22Rv1 (cell line): ENCODE results near the gene PACRG.

Experiments used
- H3K27ac ChIP-seq: fragments of 450-650 bp; 2 replicates; pipeline ENCODE4 v1.5.1; 2017
- ZFX ChIP-seq: fragments of 450-650 bp; IDR thresholded peaks from 2 replicates; pipeline ENCODE4 v1.6.1; 2017; ENCODE audit warnings: antibody characterized with exemption, borderline replicate concordance
- TF ChIP-seq, protein P1 (sequence below): fragments of 450-650 bp; IDR thresholded peaks from 2 replicates; pipeline ENCODE4 v1.5.1; 2017; ENCODE audit warnings: mild to moderate bottlenecking

PACRG gene

DNA sequence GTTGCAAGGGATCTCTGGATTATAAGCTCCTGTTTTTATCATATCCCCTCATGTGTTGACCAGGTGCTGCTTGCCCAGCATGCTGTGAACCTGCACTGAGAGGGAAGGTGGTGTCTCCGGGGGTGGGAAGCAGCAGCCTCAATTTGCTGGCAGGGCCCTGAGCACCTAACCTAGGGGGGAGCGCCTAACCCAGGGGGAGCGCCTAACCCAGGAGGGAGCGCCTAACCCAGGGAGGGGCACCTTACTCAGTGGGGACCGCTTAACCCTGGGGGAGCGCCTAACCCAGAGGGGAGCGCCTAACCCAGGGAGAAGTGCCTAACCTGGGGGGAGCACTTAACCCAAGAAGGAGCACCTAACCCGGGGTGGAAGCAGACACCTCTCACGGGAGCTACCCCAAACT is 603.5 kb downstream of the PACRG start:
- TF ChIP-seq ZFX = no peak
- TF ChIP-seq, protein P1, sequence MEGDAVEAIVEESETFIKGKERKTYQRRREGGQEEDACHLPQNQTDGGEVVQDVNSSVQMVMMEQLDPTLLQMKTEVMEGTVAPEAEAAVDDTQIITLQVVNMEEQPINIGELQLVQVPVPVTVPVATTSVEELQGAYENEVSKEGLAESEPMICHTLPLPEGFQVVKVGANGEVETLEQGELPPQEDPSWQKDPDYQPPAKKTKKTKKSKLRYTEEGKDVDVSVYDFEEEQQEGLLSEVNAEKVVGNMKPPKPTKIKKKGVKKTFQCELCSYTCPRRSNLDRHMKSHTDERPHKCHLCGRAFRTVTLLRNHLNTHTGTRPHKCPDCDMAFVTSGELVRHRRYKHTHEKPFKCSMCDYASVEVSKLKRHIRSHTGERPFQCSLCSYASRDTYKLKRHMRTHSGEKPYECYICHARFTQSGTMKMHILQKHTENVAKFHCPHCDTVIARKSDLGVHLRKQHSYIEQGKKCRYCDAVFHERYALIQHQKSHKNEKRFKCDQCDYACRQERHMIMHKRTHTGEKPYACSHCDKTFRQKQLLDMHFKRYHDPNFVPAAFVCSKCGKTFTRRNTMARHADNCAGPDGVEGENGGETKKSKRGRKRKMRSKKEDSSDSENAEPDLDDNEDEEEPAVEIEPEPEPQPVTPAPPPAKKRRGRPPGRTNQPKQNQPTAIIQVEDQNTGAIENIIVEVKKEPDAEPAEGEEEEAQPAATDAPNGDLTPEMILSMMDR = no peak
- no peak overlapping the region for H3K27ac ChIP-seq

DNA sequence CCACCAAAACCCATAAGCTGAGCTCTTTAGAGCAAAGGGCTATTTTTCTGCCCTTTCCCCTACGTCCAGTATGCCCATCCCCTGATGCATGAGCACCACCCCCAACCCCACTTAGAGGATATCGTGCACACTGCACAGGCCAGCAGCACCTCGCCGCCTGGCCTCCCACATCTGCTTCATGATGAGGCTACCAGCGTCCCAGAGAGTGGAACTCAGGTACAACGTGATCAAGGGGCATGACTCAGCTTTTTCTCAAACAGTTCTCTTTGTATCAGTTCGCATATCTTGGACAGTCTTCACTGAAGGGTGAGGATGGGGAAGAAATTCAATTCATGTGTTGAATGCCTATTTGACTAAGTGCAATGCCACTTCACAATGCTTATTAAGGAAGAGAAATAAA is 604.8 kb downstream of the PACRG start:
- H3K27ac ChIP-seq = no peak overlapping the region
- TF ChIP-seq ZFX = no peak
- TF ChIP-seq, protein P1 = no peak

DNA sequence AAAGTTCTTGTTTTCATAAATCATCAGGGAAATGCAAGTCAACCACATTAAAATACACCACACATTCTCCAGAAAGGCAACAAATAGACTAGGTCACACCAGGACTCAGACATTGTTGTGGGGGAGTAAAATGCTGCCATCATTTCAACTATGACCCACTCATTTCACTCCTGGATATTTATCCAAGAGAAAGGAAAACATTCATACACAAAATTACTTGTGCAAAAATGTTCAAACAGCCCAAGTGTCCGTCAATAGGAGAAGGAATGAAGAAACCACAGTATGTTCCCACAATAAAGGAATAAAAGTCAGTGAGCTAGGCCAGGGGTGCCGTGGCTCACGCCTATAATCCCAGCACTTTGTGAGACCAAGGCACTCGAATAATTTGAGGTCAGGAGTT is 605.3 kb downstream of the PACRG start:
- TF ChIP-seq ZFX = no peak
- TF ChIP-seq, protein P1 = no peak

DNA sequence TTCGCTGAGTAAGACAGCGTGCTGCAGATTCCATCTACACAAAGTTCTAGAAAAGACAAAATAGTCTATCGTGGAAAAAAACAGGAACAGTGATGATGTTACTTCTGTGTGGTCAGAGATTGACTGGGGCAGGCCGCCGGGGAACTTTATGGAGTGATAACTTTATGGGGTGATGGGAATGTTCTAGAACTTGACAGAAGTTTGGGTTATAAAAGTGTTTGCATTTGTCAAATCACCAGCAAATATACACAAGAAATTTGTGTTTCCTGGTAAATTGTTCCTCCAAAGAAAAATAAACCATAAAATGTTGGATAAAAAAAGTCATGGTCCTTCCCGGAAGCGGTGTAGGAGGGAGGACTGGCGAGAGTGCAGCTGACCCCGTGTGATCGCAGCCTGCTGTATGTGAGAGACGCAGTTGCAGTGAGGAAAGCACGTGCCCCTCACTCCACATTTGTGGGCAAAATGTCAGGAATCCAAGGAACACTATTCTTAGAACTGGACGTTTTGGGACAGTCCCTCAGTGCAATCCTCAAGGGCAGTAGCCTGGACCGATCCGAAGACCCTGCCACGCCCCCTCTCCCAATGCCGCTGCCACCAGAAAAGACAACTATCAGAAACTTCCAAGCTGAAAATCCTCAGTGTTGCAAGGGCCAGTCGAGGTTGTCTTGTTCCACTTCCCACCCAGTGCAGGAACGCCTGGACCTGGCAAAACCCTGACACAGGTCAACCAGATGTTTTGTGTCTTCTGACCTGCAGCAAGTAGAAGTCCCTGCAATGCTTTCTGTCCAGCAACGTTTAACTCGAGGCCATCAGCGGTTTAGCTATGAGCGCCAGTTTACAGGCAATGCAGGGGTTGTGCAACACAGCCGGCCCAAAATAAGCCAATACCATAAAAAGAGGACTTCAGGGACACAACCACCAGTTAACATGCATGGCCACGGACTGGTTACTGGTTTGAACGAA is 606.2 kb downstream of the PACRG start:
- H3K27ac ChIP-seq = no peak overlapping the region
- TF ChIP-seq, protein P1 = no peak
- no peak for TF ChIP-seq ZFX

More for the DNA sequence above, 605.3 kb downstream of the PACRG start:
- no peak overlapping the region for H3K27ac ChIP-seq

DNA sequence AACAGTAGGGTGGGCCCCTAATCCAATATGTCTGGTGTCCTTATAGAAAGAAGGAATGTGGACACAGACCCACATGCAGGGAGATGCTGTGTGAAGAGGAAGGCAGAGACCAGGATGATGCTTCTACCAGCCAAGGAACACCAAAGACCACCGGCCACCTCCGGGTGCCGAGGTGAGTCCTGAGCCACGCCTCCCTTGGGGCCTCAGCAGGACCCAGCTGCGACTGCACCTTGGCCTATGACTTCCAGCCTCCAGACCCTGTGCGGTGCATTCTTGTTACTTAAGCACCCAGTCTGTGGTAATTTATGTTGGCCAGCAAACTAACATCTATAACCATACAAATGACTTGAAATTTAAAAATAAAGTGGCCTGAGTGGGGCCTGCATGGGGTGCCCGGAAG is 607.3 kb downstream of the PACRG start:
- TF ChIP-seq, protein P1 = no peak
- TF ChIP-seq ZFX = no peak
- H3K27ac ChIP-seq = no peak overlapping the region

DNA sequence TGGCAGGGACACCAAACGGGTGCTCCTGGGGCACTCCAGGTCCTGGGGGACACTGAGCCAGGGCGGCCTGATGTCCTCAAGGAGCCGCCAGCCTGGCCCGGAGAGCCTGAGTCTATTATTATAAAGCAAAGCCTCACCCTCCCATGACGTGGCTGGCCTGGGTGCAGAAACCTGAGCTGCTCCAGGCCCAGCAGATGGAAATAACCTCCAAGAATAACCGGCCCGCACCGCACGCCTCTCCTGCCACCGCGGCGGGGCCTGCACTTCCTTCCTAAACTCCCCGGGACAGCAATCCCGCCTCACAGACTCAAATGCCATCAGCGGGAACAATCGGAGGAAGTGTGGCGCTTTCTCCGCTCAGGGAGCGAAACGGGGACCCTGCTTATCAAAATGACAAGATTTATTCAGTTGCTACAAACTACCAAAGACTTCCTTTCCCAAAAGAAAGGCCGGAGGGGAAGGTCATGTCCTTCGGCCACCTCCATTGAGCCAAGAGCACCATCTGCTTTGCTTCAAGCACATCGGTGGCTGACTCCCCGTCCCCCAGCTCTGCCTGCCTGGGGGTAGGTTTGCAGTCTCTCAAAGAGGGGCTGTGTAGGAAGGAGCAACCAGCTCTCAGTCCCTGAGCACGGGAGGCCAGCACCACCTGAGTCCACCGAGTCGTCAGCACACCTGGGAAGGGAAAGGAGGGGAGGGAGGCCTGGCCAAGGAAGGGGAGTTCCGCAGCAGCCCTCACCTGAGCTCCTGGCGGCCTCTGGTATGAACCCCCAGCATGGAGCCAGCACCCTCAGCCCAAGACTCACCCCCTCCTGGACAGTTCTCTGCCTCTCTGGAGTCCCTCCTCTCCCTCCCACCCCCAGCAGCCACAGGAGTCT is 608.1 kb downstream of the PACRG start:
- no peak overlapping the region for H3K27ac ChIP-seq
- TF ChIP-seq, protein P1 = no peak
- TF ChIP-seq ZFX = no peak
